Raji (cell line): ENCODE measurements around the gene GRIK4.

ENCODE experiments used
- POLR2A ChIP-seq: IDR thresholded peaks from 2 replicates; pipeline ENCODE4 v1.6.1; 2011; ENCODE audit warnings: low read depth, low read length, control low read depth; ENCODE audit not compliant: insufficient read depth

GRIK4 gene

GRCh38 chr11:120612513-120613263, 101.1 kb downstream of the GRIK4 start:
- no peak for TF ChIP-seq POLR2A

- no peak for TF ChIP-seq POLR2A
Measured at GRCh38 chr11:120613264-120614226, 102.0 kb downstream of the GRIK4 start.

- TF ChIP-seq POLR2A: no peak
Measured at GRCh38 chr11:120615391-120615790, 103.8 kb downstream of the GRIK4 start.

- no peak for TF ChIP-seq POLR2A
Measured at GRCh38 chr11:120618399-120618798, 106.9 kb downstream of the GRIK4 start.

- TF ChIP-seq POLR2A: no peak
Measured at GRCh38 chr11:120622189-120622875, 110.8 kb downstream of the GRIK4 start.

- TF ChIP-seq POLR2A: no peak
Measured at GRCh38 chr11:120625565-120625964, 114.0 kb downstream of the GRIK4 start.

- no peak for TF ChIP-seq POLR2A
Measured at GRCh38 chr11:120626791-120627190, 115.2 kb downstream of the GRIK4 start.

- no peak for TF ChIP-seq POLR2A
Measured at GRCh38 chr11:120627327-120628163, 116.0 kb downstream of the GRIK4 start.

GRCh38 chr11:120629407-120630080, 118.0 kb downstream of the GRIK4 start:
- TF ChIP-seq POLR2A: no peak

GRCh38 chr11:120630122-120630521, 118.6 kb downstream of the GRIK4 start:
- no peak for TF ChIP-seq POLR2A

GRCh38 chr11:120632579-120632978, 121.0 kb downstream of the GRIK4 start:
- TF ChIP-seq POLR2A: no peak

- TF ChIP-seq POLR2A: no peak
Measured at GRCh38 chr11:120633616-120634393, 122.3 kb downstream of the GRIK4 start.

GRCh38 chr11:120634706-120635105, 123.2 kb downstream of the GRIK4 start:
- TF ChIP-seq POLR2A: no peak

GRCh38 chr11:120635136-120635810, 123.7 kb downstream of the GRIK4 start:
- no peak for TF ChIP-seq POLR2A
